GM12878 (cell line): ENCODE data around the gene PCGF1.

ENCODE experiments used
- ATF3 ChIP-seq: IDR thresholded peaks from 2 replicates; pipeline ENCODE4 v1.6.1; 2011; ENCODE audit warnings: low read depth, mild to moderate bottlenecking, low read length, moderate library complexity, borderline replicate concordance; ENCODE audit errors: extremely low read depth
- BACH1 ChIP-seq: fragments of 450-650 bp; IDR thresholded peaks from 2 replicates; pipeline ENCODE4 v1.6.1; 2017; ENCODE audit warnings: mild to moderate bottlenecking, borderline replicate concordance
- BRCA1 ChIP-seq: IDR thresholded peaks from 2 replicates; pipeline ENCODE4 v1.6.1; 2011; ENCODE audit warnings: low read depth, low read length, improper control_type of control experiment
- CEBPB ChIP-seq, 2 experiments: fragments of 150-350 bp in 1 of 2; IDR thresholded peaks; 2 replicates each; pipeline ENCODE4 v1.6.1; 2012 to 2014; ENCODE audit warnings: low read depth in 2 of 2, low read length in 2 of 2, borderline replicate concordance in 1 of 2, inconsistent platforms in 1 of 2
- CTCF ChIP-seq, 3 experiments: IDR thresholded peaks in 2 of 3; conservative IDR thresholded peaks in 1 of 3; 2 replicates each; pipeline ENCODE4 v1.5.1; 2011; ENCODE audit warnings: low read depth in 3 of 3, low read length in 3 of 3, mild to moderate bottlenecking in 3 of 3, control low read depth in 2 of 3, moderate library complexity in 2 of 3, inconsistent platforms in 1 of 3, mixed read lengths in 1 of 3; ENCODE audit not compliant: control insufficient read depth in 2 of 3, insufficient read depth in 1 of 3; ENCODE audit errors: extremely low read depth in 1 of 3
- DPF2 ChIP-seq: fragments of 450-650 bp; IDR thresholded peaks from 2 replicates; pipeline ENCODE4 v1.6.1; 2017; ENCODE audit warnings: mild to moderate bottlenecking
- POLR2A ChIP-seq: IDR thresholded peaks from 2 replicates; pipeline ENCODE4 v1.6.1; 2011; ENCODE audit warnings: low read depth, mild to moderate bottlenecking, low read length
- PRDM15 ChIP-seq: fragments of 450-650 bp; formaldehyde crosslinking; IDR thresholded peaks from 2 replicates; pipeline ENCODE4 v1.4.0; 2020; ENCODE audit warnings: mild to moderate bottlenecking, moderate library complexity
- RAD21 ChIP-seq: IDR thresholded peaks from 2 replicates; pipeline ENCODE4 v1.6.1; 2011; ENCODE audit warnings: mild to moderate bottlenecking, low read depth, low read length, moderate library complexity; ENCODE audit not compliant: insufficient read depth
- TAF1 ChIP-seq: IDR thresholded peaks from 2 replicates; pipeline ENCODE4 v1.6.1; 2011; ENCODE audit warnings: mild to moderate bottlenecking, low read depth, low read length, borderline replicate concordance
- ZNF274 ChIP-seq: IDR thresholded peaks from one replicate; pipeline ENCODE4 v1.8.0; 2011; ENCODE audit not compliant: insufficient read length, insufficient read depth

- TF ChIP-seq ZNF274 (no peak), BACH1 (no peak), CEBPB (IDR thresholded peaks at IDR 0.05; ENCODE audit: borderline replicate concordance in 1 of 2, low read depth in 2 of 2, low read length in 2 of 2) (no peak), BRCA1 (no peak), RAD21 (no peak), POLR2A (no peak; the same call in 1 of the 2 replicates), CTCF (IDR thresholded peaks at IDR 0.05 in 2 of 3, conservative IDR thresholded peaks at IDR 0.05 in 1 of 3; ENCODE audit: control insufficient read depth in 2 of 3, extremely low read depth in 1 of 3, insufficient read depth in 1 of 3, low read depth in 3 of 3, low read length in 3 of 3) (no peak), PRDM15 (CRISPR knock-in tag) (no peak), ATF3 (no peak), DPF2 (no peak), TAF1 (no peak)
These were observed 24.2 kb upstream of the PCGF1 start for GRCh38 chr2:74531666-74532065.
